ENCODE measurements around the gene CNIH3.
"Not testable (repeated sequence)": the region's sequence is repeated elsewhere in the genome, so short reads cannot be mapped to it uniquely, and the experiment has no call there.

Gene CNIH3

DNA sequence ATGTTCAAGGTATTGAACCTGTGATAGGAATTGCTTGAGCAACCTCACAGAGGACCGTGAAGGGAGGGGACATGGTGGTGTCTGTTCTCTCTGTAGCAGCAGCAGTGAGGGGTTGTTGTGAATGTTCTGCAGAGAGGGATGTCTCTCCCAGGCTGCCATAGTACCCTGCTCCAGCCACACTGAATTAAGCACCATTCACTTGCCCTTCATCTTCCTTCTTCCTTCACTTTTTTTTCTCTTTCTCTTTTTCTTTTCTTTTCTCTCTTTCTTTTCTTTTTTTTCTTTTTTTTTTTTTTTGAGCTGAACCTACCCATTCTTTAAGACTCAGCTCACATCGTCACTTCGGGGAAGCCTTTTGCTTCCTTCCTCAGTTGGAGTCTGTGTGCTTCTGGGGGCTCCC lies 89.5 kb downstream of the CNIH3 start:
- DNase-seq (ENCODE audit: low spot score) = no peak
- TF ChIP-seq, protein P1, sequence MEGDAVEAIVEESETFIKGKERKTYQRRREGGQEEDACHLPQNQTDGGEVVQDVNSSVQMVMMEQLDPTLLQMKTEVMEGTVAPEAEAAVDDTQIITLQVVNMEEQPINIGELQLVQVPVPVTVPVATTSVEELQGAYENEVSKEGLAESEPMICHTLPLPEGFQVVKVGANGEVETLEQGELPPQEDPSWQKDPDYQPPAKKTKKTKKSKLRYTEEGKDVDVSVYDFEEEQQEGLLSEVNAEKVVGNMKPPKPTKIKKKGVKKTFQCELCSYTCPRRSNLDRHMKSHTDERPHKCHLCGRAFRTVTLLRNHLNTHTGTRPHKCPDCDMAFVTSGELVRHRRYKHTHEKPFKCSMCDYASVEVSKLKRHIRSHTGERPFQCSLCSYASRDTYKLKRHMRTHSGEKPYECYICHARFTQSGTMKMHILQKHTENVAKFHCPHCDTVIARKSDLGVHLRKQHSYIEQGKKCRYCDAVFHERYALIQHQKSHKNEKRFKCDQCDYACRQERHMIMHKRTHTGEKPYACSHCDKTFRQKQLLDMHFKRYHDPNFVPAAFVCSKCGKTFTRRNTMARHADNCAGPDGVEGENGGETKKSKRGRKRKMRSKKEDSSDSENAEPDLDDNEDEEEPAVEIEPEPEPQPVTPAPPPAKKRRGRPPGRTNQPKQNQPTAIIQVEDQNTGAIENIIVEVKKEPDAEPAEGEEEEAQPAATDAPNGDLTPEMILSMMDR (IDR thresholded peaks at IDR 0.05; ENCODE audit: extremely low read depth, missing control alignments) = no peak

DNA sequence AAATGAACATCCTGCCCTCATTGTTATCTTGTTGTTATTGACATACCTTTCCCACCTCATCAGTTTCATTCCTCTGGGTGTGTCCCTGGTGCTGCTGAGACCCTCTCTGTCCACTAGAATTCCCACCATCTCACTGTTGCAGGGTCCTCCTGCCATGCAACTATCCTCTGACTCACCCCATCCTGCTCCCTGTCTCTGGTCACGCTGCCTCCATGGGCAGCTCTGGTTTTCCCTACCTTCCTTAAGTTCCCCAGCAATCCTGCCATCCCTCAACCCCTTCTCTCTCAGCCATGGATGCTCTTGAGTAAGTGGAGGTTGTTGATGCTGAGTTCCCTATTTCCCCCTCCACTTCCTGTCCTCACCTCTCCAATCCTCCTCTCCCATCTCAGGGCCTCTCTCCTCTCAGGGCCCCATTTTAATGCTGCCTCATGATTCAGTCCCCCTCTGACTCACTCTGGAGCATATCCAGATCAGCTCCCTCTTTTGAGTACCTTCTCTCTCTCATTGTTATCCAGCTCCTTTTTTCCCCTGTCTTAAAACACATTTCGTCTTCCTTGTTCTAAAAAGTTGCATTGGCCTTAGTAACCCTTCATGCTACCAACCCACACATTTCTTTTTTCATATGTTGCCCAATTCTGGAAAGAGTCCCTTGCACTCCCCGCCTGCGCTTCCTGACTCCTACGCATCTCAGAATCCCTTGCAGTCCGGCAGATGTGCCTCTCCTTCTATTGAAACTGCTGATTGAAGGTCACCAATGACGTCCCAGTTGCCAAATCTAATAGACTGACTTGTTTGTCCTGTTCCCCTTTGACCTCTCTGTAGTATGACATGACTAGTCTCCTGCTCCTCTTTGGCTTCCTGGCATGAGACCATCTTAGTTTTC lies 92.0 kb downstream of the CNIH3 start:
- TF ChIP-seq, protein P1 (IDR thresholded peaks at IDR 0.05; ENCODE audit: extremely low read depth, missing control alignments) = no peak
- DNase-seq (ENCODE audit: low spot score) = no peak

DNA sequence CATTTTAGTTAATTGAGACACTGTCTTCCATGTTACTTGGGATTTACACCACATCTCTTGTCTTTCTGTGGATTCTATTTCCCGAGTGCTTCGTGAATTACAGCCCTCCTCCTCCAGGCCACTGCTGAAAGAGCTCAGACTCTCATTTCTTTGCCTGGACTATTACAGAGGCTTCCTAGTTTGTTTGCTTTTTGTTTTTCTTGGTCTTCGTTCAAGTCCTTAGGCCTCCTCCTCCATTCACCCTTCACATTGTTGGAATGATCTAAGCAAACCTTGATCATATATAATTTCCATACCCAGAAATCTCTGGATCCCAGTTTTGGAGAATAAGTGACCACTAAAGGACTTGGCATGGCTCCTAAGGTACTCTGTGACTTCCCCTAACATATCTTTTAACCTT lies 94.1 kb downstream of the CNIH3 start:
- TF ChIP-seq, protein P1 (IDR thresholded peaks at IDR 0.05; ENCODE audit: extremely low read depth, missing control alignments) = no peak
- DNase-seq (ENCODE audit: low spot score) = no peak

DNA sequence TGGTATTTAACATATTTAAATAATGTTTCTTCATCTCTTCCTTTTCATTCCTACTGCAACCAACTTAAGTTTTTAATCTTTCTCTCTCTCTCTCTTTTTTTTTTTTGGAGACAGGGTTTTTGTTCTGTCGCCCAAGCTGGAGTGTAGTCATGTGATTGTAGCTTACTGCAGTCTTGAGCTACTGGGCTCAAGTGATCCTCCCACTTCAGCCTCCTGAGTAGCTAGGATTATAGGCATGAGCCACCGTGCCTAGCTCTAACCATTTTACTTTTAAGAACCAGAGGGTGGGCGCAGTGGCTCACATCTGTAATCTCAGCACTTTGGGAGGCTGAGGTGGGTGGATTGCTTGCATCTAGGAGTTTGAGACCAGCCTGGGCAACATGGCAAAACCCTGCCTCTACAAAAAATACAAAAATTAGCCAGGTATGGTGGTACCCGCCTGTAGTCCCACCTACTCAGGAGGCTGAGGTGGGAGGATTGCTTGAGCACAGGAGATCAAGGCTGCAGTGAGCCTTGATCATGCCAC lies 95.2 kb downstream of the CNIH3 start:
- DNase-seq (ENCODE audit: low spot score) = not testable (repeated sequence)

DNA sequence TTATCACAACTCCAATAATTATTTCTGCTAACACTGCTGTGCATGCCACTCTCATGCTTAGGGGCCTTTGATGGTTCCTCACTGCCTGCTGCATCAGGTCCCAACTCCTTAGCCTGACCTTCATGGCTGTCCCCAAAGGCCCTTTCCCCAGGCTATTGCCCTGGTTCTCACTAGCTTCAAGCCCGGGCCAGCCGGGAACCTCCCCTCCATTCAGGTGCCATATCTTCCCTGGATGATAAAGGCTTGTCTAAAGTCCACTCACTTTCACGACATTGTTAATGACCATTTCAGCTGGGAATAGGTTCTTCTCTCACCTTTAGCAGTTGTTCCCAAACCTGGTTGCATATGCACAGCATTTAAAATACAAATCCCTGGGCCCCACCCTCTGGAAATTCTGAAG lies 95.8 kb downstream of the CNIH3 start:
- no peak for DNase-seq (ENCODE audit: low spot score)
- TF ChIP-seq, protein P1 (IDR thresholded peaks at IDR 0.05; ENCODE audit: extremely low read depth, missing control alignments) = no peak

DNA sequence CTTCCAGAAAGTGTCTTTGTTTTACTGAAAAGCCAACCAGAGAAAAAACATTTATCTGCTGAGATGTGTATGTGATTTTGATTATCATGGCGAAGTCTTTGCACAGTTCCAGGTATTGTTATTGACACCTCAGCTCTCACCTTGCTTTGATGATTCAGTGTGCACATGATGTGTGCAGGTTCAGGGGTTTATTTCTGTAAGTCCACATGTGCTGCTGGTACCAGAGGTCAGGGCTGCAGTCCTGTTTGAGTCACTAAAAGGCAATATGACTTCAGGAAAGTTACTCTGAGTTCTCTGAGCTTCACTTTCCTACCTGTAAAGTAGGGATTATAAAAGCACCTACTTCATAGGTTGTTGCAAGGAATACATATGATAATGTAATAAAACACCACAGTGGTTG lies 97.1 kb downstream of the CNIH3 start:
- TF ChIP-seq, protein P1 (IDR thresholded peaks at IDR 0.05; ENCODE audit: extremely low read depth, missing control alignments) = no peak
- no peak for DNase-seq (ENCODE audit: low spot score)

DNA sequence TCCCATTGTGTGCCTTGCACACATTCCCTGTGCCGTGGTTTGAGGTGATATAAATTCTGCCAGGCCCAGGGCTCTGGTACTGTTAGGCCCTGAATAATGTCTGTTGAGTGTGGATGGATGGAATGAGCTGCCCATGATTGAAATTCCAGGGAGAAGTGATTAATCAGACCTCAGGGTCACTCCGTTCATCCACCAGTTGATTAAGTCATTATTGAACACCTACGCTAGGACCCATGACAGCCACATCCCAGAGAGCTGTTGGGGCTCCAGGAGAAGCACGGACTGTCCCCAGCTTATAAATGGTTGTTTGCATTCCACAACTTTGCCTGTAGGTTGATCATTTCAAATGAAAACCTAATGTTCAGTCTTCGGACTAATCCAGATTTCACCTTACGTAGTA lies 98.4 kb downstream of the CNIH3 start:
- TF ChIP-seq, protein P1 (IDR thresholded peaks at IDR 0.05; ENCODE audit: extremely low read depth, missing control alignments) = no peak
- DNase-seq (ENCODE audit: low spot score) = no peak

Data from GM20000 (cell line).